Activated T-cell treated with anti-CD3 and anti-CD28 coated beads for 4 hours (primary cell): ENCODE results near the gene ALKBH8.
"Not testable (repeated sequence)": the region's sequence is repeated elsewhere in the genome, so short reads cannot be mapped to it uniquely, and the experiment has no call there.

Experiments
- DNase-seq: peaks from one replicate; pipeline ENCODE4 v3.0.0-alpha.2; 2020

Gene ALKBH8

DNA sequence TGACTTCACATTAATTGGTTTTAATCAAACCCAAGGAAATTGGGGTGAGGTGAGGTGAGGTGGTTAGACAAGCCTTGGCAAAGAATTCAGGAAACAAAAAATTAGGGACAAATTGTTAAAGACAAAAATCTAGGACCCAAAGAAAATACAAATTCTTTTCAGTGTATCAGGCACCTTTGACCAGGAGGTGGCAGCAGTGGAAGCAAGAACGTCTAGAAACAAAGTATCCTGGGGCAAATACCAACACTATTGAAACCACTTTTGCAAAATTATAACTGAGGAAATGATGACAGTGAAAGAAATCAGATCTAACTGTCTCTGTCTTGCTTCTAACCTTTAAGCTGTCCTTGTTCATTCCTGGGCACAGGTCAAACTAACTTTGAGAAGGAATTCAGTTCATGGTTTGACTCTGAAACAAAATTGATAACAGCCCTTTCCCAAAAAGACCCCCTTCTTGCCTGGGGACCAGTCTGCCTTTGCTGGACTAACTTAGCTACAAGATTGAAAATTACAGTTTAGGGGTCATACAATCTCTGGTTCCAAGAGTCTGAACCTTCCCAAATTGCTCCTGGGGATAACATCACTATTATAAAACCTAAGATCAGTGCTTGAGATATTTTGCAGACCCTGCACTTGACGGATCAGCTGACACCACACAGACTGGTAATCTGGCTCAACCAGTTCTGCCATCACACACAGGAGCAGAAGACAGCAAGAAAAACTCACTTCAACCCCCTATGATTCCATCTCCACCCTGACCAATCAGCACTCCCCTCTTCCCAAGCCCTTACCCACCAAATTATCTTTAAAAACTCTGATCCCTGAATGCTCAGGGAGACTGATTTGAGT lies 11.2 kb upstream of the ALKBH8 start:
- DNase-seq = peak; percentile 59

DNA sequence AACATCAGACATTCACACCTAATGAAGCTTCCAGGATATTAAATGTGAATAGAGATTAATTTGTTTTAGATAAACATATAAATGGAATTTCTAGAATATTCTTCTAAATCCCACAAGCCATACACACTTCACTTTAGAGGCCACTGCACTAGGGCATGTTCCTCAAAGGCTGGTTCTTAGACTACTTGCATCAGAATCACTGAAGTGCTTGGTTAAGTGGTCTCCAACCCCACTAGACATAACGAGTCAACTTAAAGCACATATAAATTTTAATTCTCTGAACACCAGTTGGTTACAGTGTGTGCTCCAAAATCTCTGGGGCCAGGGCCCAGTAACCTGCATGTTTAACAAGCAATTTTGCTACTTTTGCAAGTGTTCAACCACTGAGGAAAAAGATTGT lies 7.9 kb upstream of the ALKBH8 start:
- DNase-seq = no peak

DNA sequence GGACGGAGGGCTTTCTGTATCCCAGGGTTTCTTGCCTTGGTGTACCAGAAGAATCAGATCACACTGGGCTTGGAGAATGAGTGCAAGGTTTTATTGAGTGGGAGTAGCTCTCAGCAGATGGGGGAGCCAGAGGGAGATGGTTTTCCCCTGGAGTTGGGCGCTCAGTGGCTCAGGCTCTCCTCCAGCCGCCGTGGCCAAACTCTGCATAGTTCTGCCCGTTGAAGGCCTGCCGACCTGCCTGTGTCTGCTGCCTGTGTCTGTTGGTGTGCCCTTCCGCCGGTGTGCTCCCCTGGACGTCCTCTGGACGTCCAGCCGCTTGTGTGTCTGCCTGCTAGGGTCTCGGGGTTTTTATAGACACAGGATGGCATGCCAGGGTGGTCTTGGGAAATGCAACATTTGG lies 4.5 kb upstream of the ALKBH8 start:
- no peak for DNase-seq

DNA sequence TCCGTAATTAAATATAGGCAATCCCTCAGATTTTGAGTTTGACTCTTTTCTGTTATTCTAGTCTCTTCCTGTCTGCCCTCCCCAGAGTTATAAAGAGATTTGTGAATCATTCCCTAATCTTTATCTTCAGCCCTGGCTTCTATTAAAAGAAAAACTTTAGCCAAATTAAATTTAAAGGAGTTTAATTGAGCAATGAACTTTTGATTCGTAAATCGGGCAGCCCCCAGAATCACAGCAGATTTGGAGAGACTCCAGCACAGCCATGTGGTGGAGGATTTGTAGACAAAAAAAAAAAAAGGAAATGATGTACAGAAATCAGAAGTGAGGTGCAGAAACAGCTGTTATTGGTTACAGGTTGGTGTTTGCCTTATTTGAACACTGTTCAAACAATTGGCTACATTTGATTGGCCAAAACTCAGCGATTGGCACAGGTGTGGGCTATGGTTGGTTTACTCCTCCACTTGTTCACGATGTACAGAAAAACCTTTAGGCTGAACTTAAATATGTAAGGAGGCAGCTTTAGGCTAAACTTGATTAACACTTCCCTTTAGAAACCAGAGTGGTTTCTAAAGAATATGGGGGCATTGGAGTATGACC lies 2.3 kb upstream of the ALKBH8 start:
- DNase-seq = no peak

DNA sequence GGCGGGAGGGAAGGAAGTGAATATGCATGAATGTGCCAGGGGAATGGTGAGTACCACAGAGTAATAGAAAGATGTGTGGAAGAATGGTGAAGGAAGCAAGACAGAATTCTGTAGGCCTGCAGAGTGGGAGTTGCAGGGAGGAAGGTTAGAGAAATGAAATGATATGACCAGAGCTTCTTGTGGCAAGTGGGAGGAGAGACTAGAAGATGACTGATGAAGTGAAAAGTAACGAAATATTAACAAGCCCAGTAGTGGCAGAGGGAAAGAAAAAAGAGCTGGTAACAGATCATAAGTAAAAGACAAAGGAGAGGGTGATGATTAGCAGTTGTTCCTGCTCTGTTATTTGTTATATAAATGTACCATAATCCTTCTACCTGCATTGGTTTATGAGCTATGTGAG lies 1.0 kb upstream of the ALKBH8 start:
- no peak for DNase-seq

DNA sequence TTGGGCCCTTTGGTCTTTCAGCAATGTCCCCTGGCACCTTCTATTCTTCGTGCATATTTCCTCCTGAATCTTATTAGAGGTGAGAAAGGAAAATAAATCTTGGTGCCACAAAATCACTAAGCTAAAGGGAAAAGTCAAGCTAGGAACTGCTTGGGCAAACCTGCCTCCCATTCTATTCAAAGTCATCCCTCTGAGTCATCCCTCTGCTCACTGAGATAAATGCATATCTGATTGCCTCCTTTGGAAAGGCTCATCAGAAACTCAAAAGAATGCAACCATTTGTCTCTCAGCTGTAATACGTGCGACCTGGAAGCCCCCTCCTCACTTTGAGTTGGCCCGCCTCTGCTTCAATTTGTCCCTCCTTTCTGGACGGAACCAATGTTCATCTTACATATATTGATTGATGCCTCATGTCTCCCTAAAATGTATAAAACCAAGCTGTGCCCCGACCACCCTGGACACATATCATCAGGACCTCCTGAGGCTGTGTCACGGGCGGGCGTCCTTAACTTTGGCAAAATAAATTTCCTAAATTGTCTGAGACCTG lies 493 bp upstream of the ALKBH8 start:
- DNase-seq = not testable (repeated sequence)

DNA sequence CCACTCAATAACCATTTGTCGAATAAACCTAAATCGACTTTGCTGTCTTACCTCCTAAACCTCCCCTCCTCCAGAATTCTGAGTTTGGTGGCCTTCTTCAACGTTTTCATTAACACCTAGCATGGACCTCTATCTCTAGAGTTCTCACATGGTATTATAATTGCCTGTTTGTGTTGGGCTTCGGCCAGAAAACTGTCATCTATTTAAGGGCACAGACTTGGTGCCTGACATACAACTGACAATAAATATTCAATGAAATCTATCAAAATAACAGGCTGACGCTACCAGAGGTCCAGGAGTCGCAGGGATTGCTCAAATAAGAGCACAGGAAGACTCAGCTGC lies 687 bp downstream of the ALKBH8 start:
- no peak for DNase-seq

DNA sequence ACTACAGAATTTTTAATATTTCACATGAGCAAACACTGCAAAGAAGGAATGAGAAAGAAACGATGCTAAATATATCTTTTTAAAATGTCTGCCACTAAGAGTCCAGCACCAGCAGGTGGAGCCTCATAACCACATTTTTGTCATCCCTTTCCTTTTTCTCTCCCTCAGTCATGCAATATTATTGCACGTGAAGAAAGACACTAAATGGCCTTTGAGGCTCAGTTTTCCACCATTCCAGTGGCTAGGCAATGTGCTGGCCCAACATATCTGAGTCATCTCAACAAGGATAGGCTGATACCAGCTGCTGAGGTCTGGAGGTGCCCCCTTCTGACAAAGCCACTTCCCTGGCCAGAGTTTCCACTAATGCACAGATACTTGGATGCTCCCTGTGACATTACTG lies 1.8 kb downstream of the ALKBH8 start:
- DNase-seq = peak; percentile 12

DNA sequence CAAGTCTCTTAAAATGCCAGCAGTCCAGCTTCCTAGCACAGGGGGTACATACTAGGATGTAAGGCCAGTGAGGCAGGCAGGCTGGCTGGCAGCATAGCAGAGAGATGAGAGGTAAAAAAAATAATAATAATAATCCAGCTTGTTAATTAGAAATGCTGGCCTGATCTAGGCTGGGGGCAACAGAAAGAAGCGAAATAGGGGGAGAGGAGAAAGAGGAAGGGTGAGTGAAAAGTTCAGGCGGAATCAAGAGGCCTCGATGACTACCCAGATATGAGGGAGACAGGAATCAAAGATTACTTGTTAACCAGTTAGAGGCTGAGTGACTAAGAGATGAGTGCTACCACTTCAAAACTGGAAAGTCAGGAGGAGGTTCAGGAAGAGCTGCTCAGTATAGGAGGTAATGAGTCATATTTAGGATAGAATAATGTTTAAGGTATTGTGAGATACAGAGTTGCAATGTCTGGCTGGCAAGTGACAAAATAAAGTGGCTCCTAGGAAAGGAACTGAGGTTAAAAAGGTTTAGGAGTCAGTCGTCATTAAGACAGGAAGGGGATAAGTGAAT lies 2.8 kb downstream of the ALKBH8 start:
- DNase-seq = no peak

DNA sequence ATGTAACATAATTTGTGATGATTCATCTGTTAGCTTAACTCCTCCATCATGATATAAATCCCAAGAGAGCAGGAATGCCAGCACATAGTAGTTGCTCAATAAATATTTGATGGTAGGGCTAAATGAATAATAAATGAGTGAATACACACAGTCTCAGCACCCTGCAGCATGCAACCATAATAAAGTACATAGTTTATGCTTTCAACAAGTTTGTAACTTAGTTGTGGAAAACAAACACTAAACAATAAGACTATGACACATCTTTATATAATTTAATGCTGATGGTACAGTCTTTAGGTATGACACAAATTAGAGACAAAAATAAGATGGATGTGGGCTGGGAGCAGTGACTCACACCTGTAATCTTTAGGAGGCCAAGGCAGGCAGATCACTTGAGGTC lies 3.8 kb downstream of the ALKBH8 start:
- no peak for DNase-seq

DNA sequence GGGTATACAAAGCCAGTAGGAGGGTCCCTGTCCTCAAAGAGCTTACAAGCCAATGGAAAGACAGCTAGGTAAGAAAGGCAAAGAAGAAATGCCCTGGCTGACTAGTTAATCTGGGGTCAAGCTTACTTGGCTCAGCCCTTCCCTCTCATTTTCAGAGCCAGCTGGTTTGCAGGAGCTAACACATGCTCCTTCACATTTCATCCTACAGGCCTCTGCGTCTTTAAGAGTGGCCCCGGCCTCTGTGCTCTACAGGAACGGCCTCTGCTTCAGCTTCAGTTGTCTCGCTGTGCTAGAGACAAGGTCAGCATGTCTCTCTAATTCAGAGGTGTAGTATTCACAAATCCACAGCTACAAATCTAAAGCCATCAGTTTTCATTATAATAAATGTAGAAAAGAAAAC lies 15.2 kb downstream of the ALKBH8 start:
- no peak for DNase-seq

DNA sequence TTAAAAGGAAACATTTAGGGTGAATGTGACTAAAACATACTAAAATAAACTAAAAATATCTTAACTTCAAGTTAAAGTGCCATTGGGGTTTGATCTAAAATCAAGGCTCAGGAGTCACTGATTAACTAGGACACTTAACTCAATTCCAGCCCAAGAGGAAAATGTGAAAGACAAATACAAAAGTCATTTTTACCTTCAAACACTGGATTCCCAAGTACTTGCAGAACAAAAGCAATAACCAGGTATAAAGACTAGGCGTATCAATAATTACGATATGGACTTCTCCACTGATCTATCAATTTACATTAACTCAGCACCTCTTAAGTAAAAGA lies 15.6 kb downstream of the ALKBH8 start:
- DNase-seq = no peak

DNA sequence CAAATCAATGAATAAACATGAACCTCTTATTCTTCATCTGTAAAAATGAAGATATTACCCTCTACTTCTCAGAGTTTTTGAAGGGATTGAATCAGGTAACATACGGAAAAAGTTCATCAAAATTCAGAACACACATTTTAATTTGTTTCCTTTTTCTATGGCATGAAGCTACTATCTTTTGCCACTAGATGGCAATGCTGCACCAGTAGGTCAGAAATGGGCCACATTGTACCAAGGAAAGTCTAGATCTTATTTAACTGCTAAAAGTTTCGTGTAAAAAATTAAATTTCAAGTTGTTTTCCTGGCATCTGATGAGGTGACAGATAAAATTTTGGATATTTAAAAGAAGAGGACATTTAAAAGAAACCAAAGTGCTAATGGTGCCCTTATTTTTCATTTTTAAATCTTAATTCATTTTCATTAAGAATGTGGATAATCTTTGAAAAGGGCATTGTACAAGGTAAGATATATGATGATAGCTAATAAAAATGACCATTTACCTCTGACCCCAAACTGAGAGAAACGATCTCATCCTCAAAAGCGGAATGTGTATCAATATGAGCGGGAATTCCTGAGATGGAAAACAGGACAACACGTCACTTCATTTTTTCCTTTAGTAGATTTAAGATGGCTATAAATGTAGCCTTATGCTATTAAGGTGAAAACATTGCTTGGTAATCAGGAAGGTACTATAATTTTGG lies 16.1 kb downstream of the ALKBH8 start:
- peak; percentile 18 for DNase-seq

DNA sequence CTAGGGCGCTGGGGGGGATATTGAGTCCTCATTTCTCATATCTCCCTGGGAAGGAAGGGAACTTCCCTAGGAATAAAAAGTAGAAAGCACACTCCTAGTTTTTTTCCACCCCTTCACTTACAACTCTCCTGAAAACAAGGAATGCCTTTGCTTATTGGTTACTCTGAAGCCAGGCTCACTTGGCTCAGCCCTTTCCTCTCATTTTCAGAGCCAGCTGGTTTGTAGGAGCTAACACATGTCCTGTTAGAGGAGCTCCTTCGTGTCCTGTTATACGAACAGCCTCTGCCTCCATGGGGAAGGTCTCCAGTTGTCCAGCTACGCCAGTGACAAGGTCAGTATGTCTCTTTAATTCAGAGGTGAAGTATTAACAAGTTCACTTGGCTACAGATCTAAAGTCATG lies 17.6 kb downstream of the ALKBH8 start:
- no peak for DNase-seq

DNA sequence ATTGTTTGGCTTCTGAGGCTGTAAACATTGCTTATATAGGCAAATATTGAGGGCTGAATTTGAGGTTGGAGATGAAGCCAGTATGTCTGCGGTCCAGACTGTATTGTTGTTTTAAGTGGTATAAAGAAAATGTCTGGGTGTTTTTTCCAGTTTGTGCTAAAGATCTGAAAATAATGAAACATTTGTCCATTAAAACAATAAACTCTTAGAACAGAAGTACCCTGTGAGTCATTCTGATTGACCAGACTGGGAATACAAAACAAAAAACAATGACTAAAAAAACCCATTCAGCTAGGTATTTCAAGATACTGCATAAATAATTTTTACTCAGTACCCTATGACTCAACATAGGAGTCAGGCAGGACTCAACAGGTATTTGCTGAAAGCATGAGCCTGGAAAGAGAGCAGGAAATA lies 20.4 kb downstream of the ALKBH8 start:
- no peak for DNase-seq

DNA sequence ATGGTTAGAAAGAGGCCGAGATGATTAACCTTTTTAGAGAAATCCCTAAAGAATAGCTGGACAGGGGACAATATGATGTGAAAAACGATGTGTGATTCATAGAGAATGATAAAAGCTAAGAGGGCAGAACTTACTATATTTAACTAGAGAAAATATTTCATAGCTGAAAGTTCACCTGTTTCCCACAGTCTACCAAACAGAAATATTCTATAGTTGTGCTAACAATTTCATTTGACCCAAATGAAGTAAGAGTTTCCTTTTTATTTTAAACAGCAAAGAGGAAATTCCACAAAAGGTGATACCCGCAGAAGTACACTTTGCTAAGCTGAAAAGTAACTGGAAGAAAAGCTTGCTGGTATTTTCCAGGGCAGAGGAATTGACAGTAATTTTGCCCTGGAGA lies 26.7 kb downstream of the ALKBH8 start:
- no peak for DNase-seq

DNA sequence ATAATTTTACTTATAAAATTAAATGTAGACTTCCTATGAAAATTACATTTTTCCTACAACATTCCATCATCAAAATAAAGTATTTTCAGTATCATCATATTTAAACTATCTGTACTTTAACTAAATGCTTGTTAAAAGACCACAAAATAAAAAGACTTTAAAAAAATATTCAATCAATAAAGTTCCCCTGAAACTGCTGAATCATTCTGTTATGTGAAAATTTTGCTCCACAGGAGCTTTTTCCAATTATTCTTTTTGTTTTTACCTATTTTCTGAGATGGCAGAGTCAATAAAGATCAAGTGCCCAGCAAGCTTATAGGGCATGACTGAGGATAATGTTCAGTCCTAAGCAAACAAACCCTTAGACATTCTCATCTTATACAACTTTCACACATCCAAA lies 27.3 kb downstream of the ALKBH8 start:
- no peak for DNase-seq

DNA sequence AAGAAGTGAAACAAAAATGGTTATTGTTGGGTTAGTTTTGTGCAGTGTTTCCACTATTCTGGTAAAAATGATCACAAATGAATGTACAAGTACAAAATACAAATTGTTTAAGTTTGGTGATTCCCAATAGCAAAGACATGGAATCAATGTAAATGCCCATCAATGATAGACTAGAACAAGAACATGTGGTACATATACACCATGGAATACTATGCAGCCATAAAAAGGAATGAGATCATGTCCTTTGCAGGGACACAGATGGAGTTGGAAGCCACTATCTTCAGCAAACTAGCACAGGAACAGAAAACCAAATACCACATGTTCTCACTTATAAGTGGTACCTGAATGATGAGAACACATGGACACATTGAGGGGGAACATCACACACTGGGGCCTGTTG lies 28.4 kb downstream of the ALKBH8 start:
- DNase-seq = not testable (repeated sequence)

DNA sequence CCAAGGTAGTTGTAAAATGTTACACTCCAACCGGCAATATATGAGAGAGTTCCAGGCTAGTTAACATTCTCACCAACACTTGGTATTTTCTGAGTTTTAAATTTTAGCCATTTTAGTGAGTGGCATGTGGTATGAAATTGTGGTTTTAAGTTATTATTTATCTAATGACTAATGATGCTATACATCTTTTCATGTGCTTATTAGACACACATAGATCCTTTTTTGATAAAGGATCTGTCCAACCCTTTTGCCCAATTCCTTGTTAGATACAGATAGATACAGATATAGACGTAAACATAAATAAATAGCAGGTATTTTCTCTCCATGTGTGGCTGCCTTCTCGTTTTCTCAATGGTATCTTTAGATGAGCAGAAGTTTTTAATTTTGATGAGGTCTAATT lies 39.3 kb downstream of the ALKBH8 start:
- DNase-seq = no peak

DNA sequence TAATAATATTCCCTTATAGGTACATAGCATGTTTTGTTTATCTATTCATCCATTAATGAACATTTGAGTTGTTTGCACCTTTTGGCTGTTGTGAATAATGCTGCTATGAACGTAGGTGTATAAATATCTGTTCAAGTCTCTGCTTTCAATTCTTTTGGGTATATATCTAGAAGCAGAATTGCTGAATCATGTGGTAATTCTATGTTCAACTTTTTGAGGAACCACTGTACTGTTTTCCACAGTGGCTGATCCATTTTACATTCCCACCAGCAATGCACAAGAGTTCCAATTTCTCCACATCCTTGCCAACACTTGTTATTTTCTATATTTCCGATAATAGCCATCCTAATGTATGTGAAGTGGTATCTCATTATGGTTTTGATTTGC lies 56.7 kb downstream of the ALKBH8 start:
- no peak for DNase-seq

DNA sequence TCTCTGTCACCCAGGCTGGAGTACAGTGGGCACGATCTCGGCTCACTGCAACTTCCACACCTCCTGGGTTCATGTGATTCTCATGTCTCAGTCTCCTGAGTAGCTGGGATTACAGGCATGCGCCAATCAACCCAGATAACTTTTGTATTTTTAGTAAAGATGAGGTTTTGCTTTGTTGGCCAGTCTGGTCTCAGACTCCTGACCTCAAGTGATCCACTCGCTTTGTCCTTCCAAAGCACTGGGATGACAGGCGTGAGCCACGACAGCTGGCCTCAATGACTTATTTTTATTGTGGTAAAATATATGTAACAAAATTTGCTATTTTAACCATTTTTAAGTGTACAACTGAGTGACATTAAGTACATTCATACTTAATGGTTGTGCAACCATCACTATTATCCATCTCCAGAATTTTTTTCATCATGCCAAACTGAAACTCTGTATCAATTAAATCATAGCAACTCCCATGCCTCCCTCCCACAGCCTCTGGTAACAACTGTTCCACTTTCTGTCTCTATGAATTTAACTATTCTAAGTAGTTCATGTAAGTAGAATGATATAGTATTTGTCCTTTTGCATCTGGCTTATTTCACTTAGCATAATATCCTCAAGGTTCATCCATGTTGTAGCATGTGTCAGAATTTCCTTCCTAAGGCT lies 57.2 kb downstream of the ALKBH8 start:
- no peak for DNase-seq

DNA sequence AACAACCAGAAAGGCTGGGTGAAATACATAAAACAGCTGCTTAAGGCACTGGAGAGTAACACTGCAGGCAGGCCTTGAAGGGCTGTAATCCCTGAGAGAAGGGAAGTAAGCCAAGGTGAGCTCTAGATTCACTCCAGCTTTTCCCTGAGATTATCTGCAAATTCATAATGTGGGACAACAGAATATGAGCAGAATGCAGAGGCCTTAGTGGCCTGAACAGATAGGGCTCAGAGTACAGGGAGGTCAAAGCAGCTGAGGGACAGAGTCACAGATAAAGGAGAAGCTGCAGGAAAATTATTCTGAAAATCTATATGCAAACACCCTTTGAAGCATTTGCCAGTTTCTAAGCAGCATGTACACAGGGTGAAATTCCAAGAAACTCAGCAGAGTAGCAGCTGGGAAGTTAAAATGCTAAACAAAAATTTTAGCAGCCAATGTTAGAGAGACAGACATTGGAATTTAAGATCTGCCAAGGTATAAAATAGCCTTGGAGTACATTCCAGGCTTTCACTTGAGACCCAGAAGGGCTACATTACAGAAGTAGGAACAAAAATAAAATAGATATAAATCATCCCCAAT lies 59.8 kb downstream of the ALKBH8 start:
- no peak for DNase-seq

DNA sequence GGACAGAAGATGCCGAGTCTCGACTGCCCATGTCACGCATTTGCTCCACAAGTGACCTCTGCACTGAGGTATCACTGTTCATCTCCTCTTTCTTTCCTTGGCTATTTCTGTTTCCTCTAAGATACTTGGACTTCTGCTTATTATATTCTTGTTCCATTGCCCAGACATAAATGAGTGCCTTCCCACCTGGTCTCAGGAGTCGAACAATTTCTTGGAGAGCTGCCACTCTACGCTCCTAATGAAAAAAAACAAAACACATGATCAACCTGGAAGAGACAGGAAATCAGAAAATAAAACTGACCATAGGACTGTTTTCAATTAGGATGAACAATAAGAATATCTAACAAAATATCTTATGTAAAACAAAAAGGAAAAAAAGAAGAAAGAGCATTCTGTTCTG lies 60.6 kb downstream of the ALKBH8 start:
- no peak for DNase-seq
